H9 (cell line): Measurements from ENCODE around the gene KREMEN1. TPM values are rescaled to one million over a fixed set of nuclear protein-coding genes. Genes with fewer than 3 reads are reported as not detected.

Source experiments
- DNase-seq: peaks from one replicate; pipeline ENCODE4 v3.0.0-alpha.2; 2017
- H2AFZ ChIP-seq: one replicate; pipeline ENCODE4 v1.6.1; 2013; ENCODE audit warnings: mild to moderate bottlenecking, low read length, control low read depth, moderate library complexity
- H2AK5ac ChIP-seq: 2 replicates; pipeline ENCODE4 v1.6.1; 2013; ENCODE audit warnings: low read length, control low read depth, mixed read lengths; ENCODE audit not compliant: insufficient read length
- H2BK120ac ChIP-seq: one replicate; pipeline ENCODE4 v1.6.1; 2013; ENCODE audit warnings: low read depth, mild to moderate bottlenecking, low read length, control low read depth, inconsistent platforms; ENCODE audit not compliant: poor library complexity, severe bottlenecking
- H2BK12ac ChIP-seq: 2 replicates; pipeline ENCODE4 v1.6.1; 2013; ENCODE audit warnings: low read length, control low read depth, mixed read lengths, low read depth; ENCODE audit not compliant: insufficient read length
- H2BK15ac ChIP-seq: 2 replicates; pipeline ENCODE4 v1.6.1; 2013; ENCODE audit warnings: low read depth, low read length, control low read depth
- H2BK20ac ChIP-seq: one replicate; pipeline ENCODE4 v1.6.1; 2013; ENCODE audit warnings: low read depth, mild to moderate bottlenecking, low read length, control low read depth, inconsistent platforms; ENCODE audit not compliant: poor library complexity, severe bottlenecking
- H2BK5ac ChIP-seq: 2 replicates; pipeline ENCODE4 v1.6.1; 2013; ENCODE audit warnings: low read length, control low read depth, mixed read lengths; ENCODE audit not compliant: insufficient read length
- H3K14ac ChIP-seq: 2 replicates; pipeline ENCODE4 v1.6.1; 2013; ENCODE audit warnings: low read length, control low read depth; ENCODE audit not compliant: insufficient read depth
- H3K18ac ChIP-seq: 2 replicates; pipeline ENCODE4 v1.6.1; 2013; ENCODE audit warnings: low read depth, mild to moderate bottlenecking, mixed read lengths, low read length, control low read depth; ENCODE audit not compliant: insufficient read length
- H3K23ac ChIP-seq: 2 replicates; pipeline ENCODE4 v1.6.1; 2013; ENCODE audit warnings: low read length, control low read depth, mixed read lengths, low read depth; ENCODE audit not compliant: insufficient read length
- H3K23me2 ChIP-seq: 2 replicates; pipeline ENCODE4 v1.6.1; 2013; ENCODE audit warnings: low read depth, mild to moderate bottlenecking, mixed read lengths, low read length, control low read depth; ENCODE audit not compliant: insufficient read length, poor library complexity, severe bottlenecking
- H3K27ac ChIP-seq: 2 replicates; pipeline ENCODE4 v1.5.1; 2013; ENCODE audit warnings: low read length, control low read depth, mixed read lengths, low read depth; ENCODE audit not compliant: insufficient read length
- H3K27me3 ChIP-seq: 2 replicates; pipeline ENCODE4 v1.6.1; 2013; ENCODE audit warnings: low read length, control low read depth, inconsistent platforms; ENCODE audit not compliant: insufficient read depth
- H3K4ac ChIP-seq: 2 replicates; pipeline ENCODE4 v1.6.1; 2013; ENCODE audit warnings: low read depth, mild to moderate bottlenecking, control low read depth, inconsistent platforms, low read length, moderate library complexity
- H3K4me1 ChIP-seq: 2 replicates; pipeline ENCODE4 v1.6.1; 2013; ENCODE audit warnings: low read length, control low read depth, inconsistent platforms; ENCODE audit not compliant: insufficient read depth
- H3K4me2 ChIP-seq: 2 replicates; pipeline ENCODE4 v1.6.1; 2013; ENCODE audit warnings: low read length, control low read depth, mixed read lengths; ENCODE audit not compliant: insufficient read length, insufficient read depth
- H3K56ac ChIP-seq: 2 replicates; pipeline ENCODE4 v1.6.1; 2013; ENCODE audit warnings: low read depth, mild to moderate bottlenecking, mixed read lengths, low read length, control low read depth; ENCODE audit not compliant: insufficient read length
- H3K79me1 ChIP-seq: 2 replicates; pipeline ENCODE4 v1.6.1; 2013; ENCODE audit warnings: low read depth, mild to moderate bottlenecking, moderate library complexity, low read length, control low read depth, inconsistent platforms; ENCODE audit not compliant: insufficient read depth, poor library complexity, severe bottlenecking
- H3K79me2 ChIP-seq: 2 replicates; pipeline ENCODE4 v1.6.1; 2013; ENCODE audit warnings: low read length, control low read depth, inconsistent platforms; ENCODE audit not compliant: insufficient read depth
- H3K9ac ChIP-seq: 2 replicates; pipeline ENCODE4 v1.6.1; 2013; ENCODE audit warnings: low read length, control low read depth, mixed read lengths; ENCODE audit not compliant: insufficient read length; ENCODE audit errors: extremely low read depth
- H3K9me3 ChIP-seq: one replicate; pipeline ENCODE4 v1.6.1; 2013; ENCODE audit warnings: low read depth, low read length, inconsistent platforms; ENCODE audit not compliant: control insufficient read depth
- H3T11ph ChIP-seq: one replicate; pipeline ENCODE4 v1.6.1; 2013; ENCODE audit warnings: mild to moderate bottlenecking, low read length, control low read depth, inconsistent platforms
- H4K20me1 ChIP-seq: one replicate; pipeline ENCODE4 v1.6.1; 2013; ENCODE audit not compliant: control insufficient read depth, insufficient read length, insufficient read depth
- H4K5ac ChIP-seq: 2 replicates; pipeline ENCODE4 v1.6.1; 2013; ENCODE audit warnings: low read depth, mild to moderate bottlenecking, mixed read lengths, low read length, control low read depth; ENCODE audit not compliant: insufficient read length
- H4K8ac ChIP-seq: replicated peaks from 2 replicates; pipeline ENCODE4 v1.6.1; 2013; ENCODE audit warnings: low read length, control low read depth, mixed read lengths, low read depth; ENCODE audit not compliant: insufficient read length
- H4K91ac ChIP-seq: 2 replicates; pipeline ENCODE4 v1.6.1; 2013; ENCODE audit warnings: low read depth, mild to moderate bottlenecking, moderate library complexity, mixed read lengths, low read length, control low read depth; ENCODE audit not compliant: insufficient read length
- H3K27ac Mint-ChIP-seq, 3 experiments: 2 replicates in 2 of 3; 3 replicates in 1 of 3; pipeline ENCODE4 v1.8.0; 2020 to 2021; ENCODE audit warnings: mixed read lengths in 3 of 3, mild to moderate bottlenecking in 1 of 3, moderate library complexity in 1 of 3
- H3K27me3 Mint-ChIP-seq: 2 replicates; pipeline ENCODE4 v1.8.0; 2021; ENCODE audit warnings: low read depth, mild to moderate bottlenecking, moderate library complexity, mixed read lengths
- H3K36me3 Mint-ChIP-seq, 3 experiments: 2 replicates in 2 of 3; 3 replicates in 1 of 3; pipeline ENCODE4 v1.8.0; 2020 to 2021; ENCODE audit warnings: low read depth in 3 of 3, mixed read lengths in 3 of 3; ENCODE audit not compliant: insufficient read depth in 1 of 3
- H3K4me1 Mint-ChIP-seq, 2 experiments: 2 replicates each; pipeline ENCODE4 v1.8.0; 2020; ENCODE audit warnings: mixed read lengths in 2 of 2
- H3K4me3 Mint-ChIP-seq, 2 experiments: 2 replicates in 1 of 2; 3 replicates in 1 of 2; pipeline ENCODE4 v1.8.0; 2020 to 2021; ENCODE audit warnings: mild to moderate bottlenecking in 2 of 2, mixed read lengths in 2 of 2, moderate library complexity in 1 of 2
- H3K9me3 Mint-ChIP-seq, 2 experiments: 2 replicates in 1 of 2; 3 replicates in 1 of 2; pipeline ENCODE4 v1.8.0; 2020; ENCODE audit warnings: mild to moderate bottlenecking in 2 of 2, mixed read lengths in 2 of 2, moderate library complexity in 1 of 2
- WGBS: extraction: QIAGEN DNeasy Blood & Tissue Kit; methylation state at CpG from one replicate; pipeline ENCODE4 v1.1.7; 2013; ENCODE audit warnings: missing lambda C conversion rate, low lambda C conversion rate, mixed read lengths; ENCODE audit not compliant: insufficient read length; ENCODE audit errors: extremely low coverage; 5-methylcytosine and 5-hydroxymethylcytosine counted together
- total RNA-seq: library from RNA; stranded (reverse); gene quantifications from 2 replicates; pipeline ENCODE4 v1.2.1, GENCODE V29; 2021
- TF ChIP-seq, protein P1 (sequence below): fragments of 200-600 bp; sonication (generic); conservative IDR thresholded peaks from 3 replicates; pipeline ENCODE4 v1.8.0; 2021; ENCODE audit warnings: antibody characterized with exemption, mild to moderate bottlenecking

KREMEN1 gene
- total RNA-seq, 1 experiment from 2014 or later, result 2.4 TPM

DNA sequence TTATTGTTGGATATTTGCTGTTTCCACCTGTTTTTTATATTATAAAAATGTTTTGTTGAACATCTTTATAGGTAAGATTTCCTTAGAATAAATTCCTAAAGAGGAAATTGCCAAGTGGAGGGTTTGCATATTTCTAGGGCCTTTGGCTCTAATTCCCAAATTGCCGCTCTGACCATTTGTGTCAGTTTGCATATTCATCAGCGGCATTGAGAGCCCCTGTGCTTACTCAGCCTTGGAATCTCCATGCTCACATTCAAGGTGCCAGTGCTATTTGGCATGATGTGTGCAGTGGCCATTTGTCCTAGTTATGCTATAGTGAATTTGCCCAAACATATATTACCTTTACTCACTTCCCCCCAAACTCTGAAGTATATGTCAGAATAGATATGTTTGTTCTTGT, 25.5 kb downstream of the KREMEN1 start:
- Histone ChIP-seq H3K4me2 (no peak overlapping the region), H3K9me3 (no peaks in the 10 kb centered on the region), H4K91ac (no peak overlapping the region), H2BK15ac (no peak overlapping the region), H3K4me1 (peaks cover 4% of the 10 kb centered on the region; the same call in 1 of the 2 replicates), H3T11ph (no peak overlapping the region), H4K8ac (no peak overlapping the region), H3K4ac (no peak overlapping the region), H3K56ac (no peak overlapping the region), H2AFZ (no peak overlapping the region), H2AK5ac (no peak overlapping the region), H3K23me2 (no peaks in the 10 kb centered on the region), H3K27ac (no peak overlapping the region), H3K79me1 (no peaks in the 10 kb centered on the region), H3K27me3 (no peaks in the 10 kb centered on the region), H3K23ac (no peak overlapping the region), H4K20me1 (no peaks in the 10 kb centered on the region), H3K79me2 (no peaks in the 10 kb centered on the region), H3K9ac (no peak overlapping the region), H2BK5ac (no peak overlapping the region), H3K14ac (no peak overlapping the region), H3K18ac (no peak overlapping the region), H2BK120ac (no peak overlapping the region), H2BK20ac (no peak overlapping the region), H4K5ac (no peak overlapping the region), H2BK12ac (no peak overlapping the region)
- Mint-ChIP-seq H3K9me3 (no peaks in the 10 kb centered on the region), H3K36me3 (peaks cover 0 to 6% (median 4%) of the 10 kb centered on the region in 3 experiments; a peak in 3 of 7 replicates), H3K27me3 (no peaks in the 10 kb centered on the region), H3K4me1 (peaks cover 22 to 37% of the 10 kb centered on the region in 2 experiments), H3K4me3 (no peak overlapping the region), H3K27ac (no peak overlapping the region)
- DNase-seq, result no peak
- TF ChIP-seq, protein P1, sequence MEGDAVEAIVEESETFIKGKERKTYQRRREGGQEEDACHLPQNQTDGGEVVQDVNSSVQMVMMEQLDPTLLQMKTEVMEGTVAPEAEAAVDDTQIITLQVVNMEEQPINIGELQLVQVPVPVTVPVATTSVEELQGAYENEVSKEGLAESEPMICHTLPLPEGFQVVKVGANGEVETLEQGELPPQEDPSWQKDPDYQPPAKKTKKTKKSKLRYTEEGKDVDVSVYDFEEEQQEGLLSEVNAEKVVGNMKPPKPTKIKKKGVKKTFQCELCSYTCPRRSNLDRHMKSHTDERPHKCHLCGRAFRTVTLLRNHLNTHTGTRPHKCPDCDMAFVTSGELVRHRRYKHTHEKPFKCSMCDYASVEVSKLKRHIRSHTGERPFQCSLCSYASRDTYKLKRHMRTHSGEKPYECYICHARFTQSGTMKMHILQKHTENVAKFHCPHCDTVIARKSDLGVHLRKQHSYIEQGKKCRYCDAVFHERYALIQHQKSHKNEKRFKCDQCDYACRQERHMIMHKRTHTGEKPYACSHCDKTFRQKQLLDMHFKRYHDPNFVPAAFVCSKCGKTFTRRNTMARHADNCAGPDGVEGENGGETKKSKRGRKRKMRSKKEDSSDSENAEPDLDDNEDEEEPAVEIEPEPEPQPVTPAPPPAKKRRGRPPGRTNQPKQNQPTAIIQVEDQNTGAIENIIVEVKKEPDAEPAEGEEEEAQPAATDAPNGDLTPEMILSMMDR, result no peak
- no CpG with 5 or more reads among the region's 2 CpGs for WGBS
